Measurements from ENCODE around the gene EIF2B2. TPM values are rescaled to one million over a fixed set of nuclear protein-coding genes. Genes with fewer than 3 reads are reported as not detected.

Gene EIF2B2
- total RNA-seq, 4 donors from 2014 or later = 23.3 to 58.0 (median 45.9) TPM

GRCh38 chr14:75042035-75042434 lies 39.3 kb downstream of the EIF2B2 start:
- Histone ChIP-seq H3K4me3 (no peak overlapping the region), H3K36me3 (peaks cover 13 to 51% (median 30%) of the 10 kb centered on the region in 4 donors), H3K4me1 (peaks cover 12 to 51% (median 46%) of the 10 kb centered on the region in 4 donors), H3K27me3 (no peaks in the 10 kb centered on the region), H3K9me3 (no peaks in the 10 kb centered on the region), H3K27ac (replicated peaks in 1 of 4) (no peak overlapping the region)
- no peak for DNase-seq (ENCODE audit: extremely low spot score)
- intact Hi-C loops (cut with DNase I) = no loop called here
- 73% methylated on average over 6 of the region's 6 CpGs for WGBS
- TF ChIP-seq POLR2A (IDR thresholded peaks at IDR 0.05; ENCODE audit: low read depth) (no peak), EP300 (IDR thresholded peaks at IDR 0.05) (no peak), POLR2AphosphoS5 (IDR thresholded peaks at IDR 0.05) (no peak), CTCF (IDR thresholded peaks at IDR 0.05) (no peak)

- H3K27ac ChIP-seq (replicated peaks in 1 of 4) = peak overlapping the region in 3 of 4 donors; percentile 13 to 30 (median 24)
These were observed 41.6 kb downstream of the EIF2B2 start for GRCh38 chr14:75044322-75044721.

GRCh38 chr14:75044752-75045151 lies 42.0 kb downstream of the EIF2B2 start:
- Histone ChIP-seq H3K9me3 (no peaks in the 10 kb centered on the region), H3K27ac (replicated peaks in 1 of 4) (peak overlapping the region in 3 of 4 donors; percentile 13 to 30 (median 24)), H3K27me3 (no peaks in the 10 kb centered on the region), H3K36me3 (peaks cover 0 to 25% (median 9%) of the 10 kb centered on the region in 4 donors), H3K4me3 (peak overlapping the region in 1 of 4 donors; percentile 32), H3K4me1 (peaks cover 22 to 78% (median 66%) of the 10 kb centered on the region in 4 donors)
- WGBS = 50% methylated on average over 6 of the region's 8 CpGs
- no peak for DNase-seq (ENCODE audit: extremely low spot score)
- intact Hi-C loops (cut with DNase I) = no loop called here
- TF ChIP-seq POLR2AphosphoS5 (IDR thresholded peaks at IDR 0.05) (peak in 1 of 2 donors; percentile 54), CTCF (IDR thresholded peaks at IDR 0.05) (no peak), POLR2A (IDR thresholded peaks at IDR 0.05; ENCODE audit: low read depth) (no peak), EP300 (IDR thresholded peaks at IDR 0.05) (no peak)

More at GRCh38 chr14:75044322-75044721, 41.6 kb downstream of the EIF2B2 start:
- H3K36me3 ChIP-seq = peaks cover 0 to 30% (median 10%) of the 10 kb centered on the region in 4 donors
- intact Hi-C loops (cut with DNase I) = no loop called here
- no peaks in the 10 kb centered on the region for H3K9me3 ChIP-seq
- WGBS = 10% methylated on average over 2 of the region's 2 CpGs
- DNase-seq (ENCODE audit: extremely low spot score) = no peak
- peaks cover 20 to 74% (median 61%) of the 10 kb centered on the region in 4 donors for H3K4me1 ChIP-seq
- TF ChIP-seq POLR2A (IDR thresholded peaks at IDR 0.05; ENCODE audit: low read depth) = no peak
- TF ChIP-seq POLR2AphosphoS5 (IDR thresholded peaks at IDR 0.05) = no peak
- TF ChIP-seq CTCF (IDR thresholded peaks at IDR 0.05) = no peak
- no peak for TF ChIP-seq EP300 (IDR thresholded peaks at IDR 0.05)
- H3K4me3 ChIP-seq = peak overlapping the region in 1 of 4 donors; percentile 32
- no peaks in the 10 kb centered on the region for H3K27me3 ChIP-seq

- Histone ChIP-seq H3K27ac (replicated peaks in 1 of 4) (no peak overlapping the region), H3K27me3 (no peaks in the 10 kb centered on the region), H3K9me3 (no peaks in the 10 kb centered on the region), H3K4me1 (peaks cover 31 to 82% (median 74%) of the 10 kb centered on the region in 4 donors), H3K4me3 (no peak overlapping the region), H3K36me3 (peaks cover 0 to 13% (median 7%) of the 10 kb centered on the region in 4 donors)
- TF ChIP-seq CTCF (IDR thresholded peaks at IDR 0.05) (no peak), EP300 (IDR thresholded peaks at IDR 0.05) (no peak), POLR2AphosphoS5 (IDR thresholded peaks at IDR 0.05) (no peak), POLR2A (IDR thresholded peaks at IDR 0.05; ENCODE audit: low read depth) (no peak)
- WGBS = 94% methylated on average over 5 of the region's 5 CpGs
- intact Hi-C loops (cut with DNase I) = no loop called here
- no peak for DNase-seq (ENCODE audit: extremely low spot score)
These were observed 43.6 kb downstream of the EIF2B2 start for GRCh38 chr14:75046275-75046674.

GRCh38 chr14:75046899-75047298 lies 44.2 kb downstream of the EIF2B2 start:
- intact Hi-C loops (cut with DNase I) = no loop called here
- Histone ChIP-seq H3K27me3 (no peaks in the 10 kb centered on the region), H3K4me1 (peaks cover 31 to 82% (median 74%) of the 10 kb centered on the region in 4 donors), H3K36me3 (peaks cover 0 to 7% (median 3%) of the 10 kb centered on the region in 4 donors), H3K4me3 (no peak overlapping the region), H3K27ac (replicated peaks in 1 of 4) (no peak overlapping the region), H3K9me3 (no peaks in the 10 kb centered on the region)
- no peak for DNase-seq (ENCODE audit: extremely low spot score)
- TF ChIP-seq POLR2AphosphoS5 (IDR thresholded peaks at IDR 0.05) (no peak), POLR2A (IDR thresholded peaks at IDR 0.05; ENCODE audit: low read depth) (no peak), CTCF (IDR thresholded peaks at IDR 0.05) (no peak), EP300 (IDR thresholded peaks at IDR 0.05) (no peak)
- WGBS = 97% methylated on average over 3 of the region's 3 CpGs
